Left colon (tissue), 2 donors: ENCODE results near the gene TIMM21. TPM values are rescaled to one million over a fixed set of nuclear protein-coding genes. Genes with fewer than 3 reads are reported as not detected.
A peak's percentile ranks its signal among the peaks of the same experiment; 100 is the strongest.

ENCODE experiments used
- ATAC-seq: fragments of 200-7000 bp; cut with Tn5 transposase; one replicate; pipeline ENCODE4 v1.9.1; 2020; ENCODE audit warnings: mild to moderate bottlenecking, moderate library complexity
- DNase-seq, 2 donors: peaks; one replicate each; pipeline ENCODE4 v3.0.0-alpha.2; 2020
- intact Hi-C, 2 donors: fragments of 100-400 bp; cut with DNase I in 1 of 2; cut with micrococcal nuclease in 1 of 2; formaldehyde crosslinking; loops; one replicate each; pipeline versions ENCODE4 v1.11.2 to v1.14.0; 2022; cut with DNase I, micrococcal nuclease
- long read RNA-seq: library from polyadenylated mRNA; unstranded; transcript quantifications from one replicate; pipeline ENCODE4 v2.0.0, GENCODE V29; 2021
- total RNA-seq, 2 donors: library from RNA; stranded (reverse); fragmentation: NEBNext Ultra II Directional; extraction: Animal tissue kit (Norgen Biotek cat#: 25700); gene quantifications; one replicate each; pipeline ENCODE4 v1.2.1, GENCODE V29; 2021
- donor health status: DM: no; HTN: no; CAD: no.
- donor health status: DM: yes; HTN: yes; CAD: no.

The TIMM21 gene
- total RNA-seq: 10 to 100 TPM; 24.7 to 27.5 TPM
- long read RNA-seq, transcript TIMM21-201 (6 exons, 3,095 nt): major isoform, 29 of 39 reads
- long read RNA-seq, partial matches to known transcripts: 4 of 39 reads
- long read RNA-seq, other reads (novel, unspliced or antisense): 6 of 39 reads

GRCh38 chr18:74147779-74148542 lies at the start of gene TIMM21, which contains the start of gene FBXO15:
TSS of gene TIMM21 (plus strand) at chr18:74148523. CDS start at chr18:74148809, 286 bp downstream.
TSS of gene FBXO15 (minus strand) at chr18:74147834. CDS start at chr18:74147785, 49 bp downstream.
- intact Hi-C loops: no loop called here
- DNase-seq (peak; percentile 97), ATAC-seq (peak; percentile 96)

GRCh38 chr18:74108460-74108859 lies 39.9 kb upstream of the TIMM21 start:
- ATAC-seq (no peak), DNase-seq (no peak)
- intact Hi-C loops: no loop called here

GRCh38 chr18:74110149-74110548 lies 38.2 kb upstream of the TIMM21 start:
- ATAC-seq (no peak), DNase-seq (no peak)
- intact Hi-C loops: no loop called here

GRCh38 chr18:74110976-74111375 lies 37.3 kb upstream of the TIMM21 start:
- peak; percentile 29 to 49 for DNase-seq
- intact Hi-C loops: no loop called here
- ATAC-seq: peak; percentile 99

- DNase-seq: no peak
- intact Hi-C loops: no loop called here
- ATAC-seq: no peak
These were observed 34.6 kb upstream of the TIMM21 start for GRCh38 chr18:74113711-74114110.

- ATAC-seq (no peak), DNase-seq (no peak)
- intact Hi-C loops: no loop called here
These were observed 34.2 kb upstream of the TIMM21 start for GRCh38 chr18:74114116-74114515.

GRCh38 chr18:74115046-74115445 lies 33.3 kb upstream of the TIMM21 start:
- intact Hi-C loops: no loop called here
- DNase-seq (no peak), ATAC-seq (no peak)

GRCh38 chr18:74116633-74117554 lies 31.4 kb upstream of the TIMM21 start:
- DNase-seq: peak in 1 of 2 donors; percentile 29
- intact Hi-C loops: no loop called here
- peak; percentile 52 for ATAC-seq

GRCh38 chr18:74123200-74123599 lies 25.1 kb upstream of the TIMM21 start:
- intact Hi-C loops: no loop called here
- ATAC-seq: no peak
- no peak for DNase-seq

GRCh38 chr18:74124642-74125041 lies 23.7 kb upstream of the TIMM21 start:
- DNase-seq (no peak), ATAC-seq (no peak)
- intact Hi-C loops: no loop called here

- no peak for DNase-seq
- intact Hi-C loops: no loop called here
- no peak for ATAC-seq
These were observed 21.4 kb upstream of the TIMM21 start for GRCh38 chr18:74126684-74127655.

- intact Hi-C loops: no loop called here
- DNase-seq (no peak), ATAC-seq (no peak)
These were observed 20.2 kb upstream of the TIMM21 start for GRCh38 chr18:74128159-74128558.

- DNase-seq (no peak), ATAC-seq (no peak)
- intact Hi-C loops: no loop called here
These were observed 17.2 kb upstream of the TIMM21 start for GRCh38 chr18:74131124-74131523.

- intact Hi-C loops: no loop called here
- ATAC-seq (no peak), DNase-seq (no peak)
These were observed 16.1 kb upstream of the TIMM21 start for GRCh38 chr18:74132201-74132600.

GRCh38 chr18:74137920-74138538 lies 10.3 kb upstream of the TIMM21 start:
- ATAC-seq (no peak), DNase-seq (no peak)
- intact Hi-C loops: no loop called here

- no peak for DNase-seq
- ATAC-seq: no peak
- intact Hi-C loops: no loop called here
These were observed 8.9 kb upstream of the TIMM21 start for GRCh38 chr18:74139411-74139810.

- no peak for ATAC-seq
These were observed 8.4 kb upstream of the TIMM21 start for GRCh38 chr18:74139888-74140287.

GRCh38 chr18:74140582-74140981 lies 7.7 kb upstream of the TIMM21 start:
- no peak for ATAC-seq

More at GRCh38 chr18:74139888-74140287, 8.4 kb upstream of the TIMM21 start:
- intact Hi-C loops: no loop called here
- DNase-seq: no peak

More at GRCh38 chr18:74140582-74140981, 7.7 kb upstream of the TIMM21 start:
- no peak for DNase-seq
- intact Hi-C loops: no loop called here
